GM19351 (cell line): ENCODE results near the gene ELP5.
A peak's percentile ranks its signal among the peaks of the same experiment; 100 is the strongest.
"Not testable (repeated sequence)": the region's sequence is repeated elsewhere in the genome, so short reads cannot be mapped to it uniquely, and the experiment has no call there.

Source experiments
- ATAC-seq: cut with Tn5 transposase; IDR thresholded peaks from one replicate; pipeline ENCODE4 v1.9.1; 2021; ENCODE audit warnings: mild to moderate bottlenecking, moderate library complexity; ENCODE audit not compliant: unreplicated experiment

Gene ELP5

GRCh38 chr17:7235693-7236665 is 16.0 kb upstream of the ELP5 start:
- ATAC-seq = no peak

- ATAC-seq = no peak
Observed at GRCh38 chr17:7236808-7237207, 15.2 kb upstream of the ELP5 start.

- ATAC-seq = no peak
Observed at GRCh38 chr17:7237266-7237760, 14.7 kb upstream of the ELP5 start.

- ATAC-seq = no peak
Observed at GRCh38 chr17:7237761-7238419, 14.1 kb upstream of the ELP5 start.

- ATAC-seq = no peak
Observed at GRCh38 chr17:7238420-7239090, 13.5 kb upstream of the ELP5 start.

GRCh38 chr17:7239091-7240027 is 12.7 kb upstream of the ELP5 start, which contains the start of gene PHF23:
PHF23 (minus strand) TSS chr17:7239457; CDS start chr17:7239279, 178 bp downstream.
- peak; percentile 50 for ATAC-seq

GRCh38 chr17:7240375-7240774 is 11.6 kb upstream of the ELP5 start:
- ATAC-seq = no peak

- no peak for ATAC-seq
Observed at GRCh38 chr17:7241090-7241733, 10.8 kb upstream of the ELP5 start.

- ATAC-seq = no peak
Observed at GRCh38 chr17:7241783-7242716, 10.0 kb upstream of the ELP5 start, which contains the start of gene GABARAP. GABARAP (minus strand) TSS chr17:7242449; CDS start chr17:7242330, 119 bp downstream.

- ATAC-seq = peak; percentile 38
Observed at GRCh38 chr17:7242717-7243452, 9.1 kb upstream of the ELP5 start.

GRCh38 chr17:7243453-7243729 is 8.6 kb upstream of the ELP5 start:
- no peak for ATAC-seq

GRCh38 chr17:7243838-7244237 is 8.2 kb upstream of the ELP5 start:
- not testable (repeated sequence) for ATAC-seq

- no peak for ATAC-seq
Observed at GRCh38 chr17:7246779-7247178, 5.2 kb upstream of the ELP5 start.

GRCh38 chr17:7248796-7249195 is 3.2 kb upstream of the ELP5 start:
- ATAC-seq = no peak

- ATAC-seq = no peak
Observed at GRCh38 chr17:7249214-7249613, 2.8 kb upstream of the ELP5 start.

GRCh38 chr17:7249830-7250229 is 2.2 kb upstream of the ELP5 start:
- ATAC-seq = no peak

- no peak for ATAC-seq
Observed at GRCh38 chr17:7250695-7251627, 1.1 kb upstream of the ELP5 start.
